Natural killer cell (primary cell): ENCODE data around the gene TNS4. TPM values are rescaled to one million over a fixed set of nuclear protein-coding genes. Genes with fewer than 3 reads are reported as not detected.

Experiments used
- ATAC-seq, 3 donors: fragments of 150-1000 bp in 2 of 3; fragments of 200-7000 bp in 1 of 3; cut with Tn5 transposase; 1 replicate in 1 of 3; 2 replicates in 2 of 3; pipeline ENCODE4 v1.10.0; 2021; ENCODE audit warnings: mild to moderate bottlenecking in 2 of 3, moderate library complexity in 2 of 3
- DNase-seq, 2 donors: peaks; one replicate each; pipeline versions ENCODE4 v3.0.0 to v3.0.0-alpha.2; 2013 to 2021; ENCODE audit warnings: mixed read lengths in 1 of 2
- H3K27ac ChIP-seq: one replicate; pipeline ENCODE4 v1.5.1; 2013; ENCODE audit warnings: mild to moderate bottlenecking, low read length
- H3K27me3 ChIP-seq: one replicate; pipeline ENCODE4 v1.6.1; 2013; ENCODE audit warnings: low read length; ENCODE audit not compliant: control insufficient read depth, insufficient read depth
- H3K36me3 ChIP-seq: one replicate; pipeline ENCODE4 v1.6.1; 2013; ENCODE audit warnings: low read length; ENCODE audit not compliant: control insufficient read depth, insufficient read depth
- H3K4me1 ChIP-seq: one replicate; pipeline ENCODE4 v1.6.1; 2013; ENCODE audit warnings: low read length; ENCODE audit not compliant: control insufficient read depth, insufficient read depth
- H3K4me3 ChIP-seq: one replicate; pipeline ENCODE4 v1.5.1; 2013; ENCODE audit warnings: low read length
- H3K9me3 ChIP-seq: one replicate; pipeline ENCODE4 v1.6.1; 2013; ENCODE audit warnings: low read length; ENCODE audit not compliant: control insufficient read depth, insufficient read depth
- H3K27ac Mint-ChIP-seq, 2 donors: one replicate each; pipeline ENCODE4 v1.8.0; 2022; ENCODE audit warnings: mild to moderate bottlenecking in 2 of 2, mixed read lengths in 2 of 2, moderate library complexity in 1 of 2
- H3K27me3 Mint-ChIP-seq, 2 donors: one replicate each; pipeline ENCODE4 v1.8.0; 2022; ENCODE audit warnings: low read depth in 2 of 2, mixed read lengths in 2 of 2
- H3K36me3 Mint-ChIP-seq: one replicate; pipeline ENCODE4 v1.8.0; 2022; ENCODE audit warnings: mixed read lengths
- H3K4me1 Mint-ChIP-seq, 2 donors: one replicate each; pipeline ENCODE4 v1.8.0; 2022; ENCODE audit warnings: mixed read lengths in 2 of 2
- H3K4me3 Mint-ChIP-seq: one replicate; pipeline ENCODE4 v1.8.0; 2022; ENCODE audit warnings: mild to moderate bottlenecking, moderate library complexity, mixed read lengths
- H3K9me3 Mint-ChIP-seq, 2 donors: one replicate each; pipeline ENCODE4 v1.8.0; 2022; ENCODE audit warnings: mixed read lengths in 2 of 2
- CTCF ChIP-seq: fragments of 200-600 bp; IDR thresholded peaks from one replicate; pipeline ENCODE4 v1.8.0; 2022; ENCODE audit warnings: antibody characterized with exemption
- WGBS: methylation state at CpG from one replicate; pipeline ENCODE4 v1.1.7; 2013; ENCODE audit warnings: missing lambda C conversion rate; ENCODE audit not compliant: insufficient coverage; 5-methylcytosine and 5-hydroxymethylcytosine counted together
- intact Hi-C: fragments of 100-400 bp; cut with micrococcal nuclease; formaldehyde crosslinking; loops from one replicate; pipeline ENCODE4 v1.14.2; 2022
- total RNA-seq, 4 donors: library from RNA; stranded (reverse); fragments of 120-200 nt in 1 of 4; gene quantifications; one replicate each; pipeline versions ENCODE4 v1.2.3 to v1.2.4, GENCODE V29; 2013 to 2022

Gene TNS4
- total RNA-seq, 3 donors from 2014 or later (not counting 1 experiment from before 2014, with no cell fraction given) = 0.65 to 1.8 (median 0.94) TPM

DNA sequence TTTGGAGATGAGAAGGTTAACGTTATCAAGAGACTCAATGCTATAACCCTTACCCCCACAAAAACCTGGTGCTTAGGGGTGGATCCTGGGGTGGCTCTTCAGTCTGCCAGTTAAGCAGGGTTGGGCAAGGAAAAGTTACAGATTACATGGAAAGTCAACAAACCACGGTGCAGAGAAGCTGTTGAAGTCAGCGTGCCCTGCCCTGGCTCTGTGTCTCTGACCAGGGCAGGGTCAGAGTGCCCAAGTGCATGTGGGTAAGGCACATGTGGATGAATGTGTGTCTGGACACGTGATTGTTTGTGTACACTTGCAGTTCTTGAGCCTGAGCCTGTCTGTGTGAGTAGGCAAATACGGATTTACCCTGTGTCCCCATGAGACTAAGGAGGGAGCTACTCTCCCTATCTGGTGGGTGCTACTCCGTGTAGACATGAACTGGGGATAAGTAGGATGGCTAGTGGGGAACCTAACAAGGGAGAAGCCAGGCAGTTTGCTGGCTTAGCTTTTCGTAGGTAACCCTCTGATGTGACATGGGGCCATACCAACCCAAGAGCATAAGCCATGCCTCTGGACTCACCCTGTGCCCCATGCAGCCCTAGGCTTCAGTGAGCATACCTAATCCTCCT, 52.7 kb downstream of the TNS4 start:
- Mint-ChIP-seq H3K27ac (no peak overlapping the region), H3K36me3 (no peaks in the 10 kb centered on the region), H3K4me3 (no peak overlapping the region), H3K27me3 (peaks cover 0 to 20% of the 10 kb centered on the region in 2 donors), H3K9me3 (no peaks in the 10 kb centered on the region), H3K4me1 (peaks cover 27 to 35% of the 10 kb centered on the region in 2 donors)
- no peak for TF ChIP-seq CTCF
- H3K27me3 ChIP-seq = no peaks in the 10 kb centered on the region
- no peak overlapping the region for H3K4me3 ChIP-seq
- no peak overlapping the region for H3K27ac ChIP-seq
- no peaks in the 10 kb centered on the region for H3K36me3 ChIP-seq
- no peak for DNase-seq
- H3K4me1 ChIP-seq = peaks cover 42% of the 10 kb centered on the region
- ATAC-seq = no peak
- H3K9me3 ChIP-seq = no peaks in the 10 kb centered on the region
- 56% methylated on average over 6 of the region's 7 CpGs for WGBS
- intact Hi-C loops = no loop called here

GRCh38 chr17:40448213-40448638, 53.2 kb downstream of the TNS4 start:
- H3K4me3 Mint-ChIP-seq = no peak overlapping the region
- H3K27ac Mint-ChIP-seq = no peak overlapping the region
- intact Hi-C loops = no loop called here
- H3K27me3 Mint-ChIP-seq = peaks cover 0 to 20% of the 10 kb centered on the region in 2 donors
- peaks cover 28 to 37% of the 10 kb centered on the region in 2 donors for H3K4me1 Mint-ChIP-seq
- H3K9me3 Mint-ChIP-seq = no peaks in the 10 kb centered on the region
- Histone ChIP-seq H3K9me3 (no peaks in the 10 kb centered on the region), H3K36me3 (no peaks in the 10 kb centered on the region), H3K27ac (no peak overlapping the region), H3K4me1 (peaks cover 42% of the 10 kb centered on the region), H3K27me3 (no peaks in the 10 kb centered on the region), H3K4me3 (no peak overlapping the region)
- no peak for ATAC-seq
- TF ChIP-seq CTCF = no peak
- DNase-seq = no peak
- H3K36me3 Mint-ChIP-seq = no peaks in the 10 kb centered on the region
- WGBS = 9% methylated on average over 8 of the region's 8 CpGs

DNA sequence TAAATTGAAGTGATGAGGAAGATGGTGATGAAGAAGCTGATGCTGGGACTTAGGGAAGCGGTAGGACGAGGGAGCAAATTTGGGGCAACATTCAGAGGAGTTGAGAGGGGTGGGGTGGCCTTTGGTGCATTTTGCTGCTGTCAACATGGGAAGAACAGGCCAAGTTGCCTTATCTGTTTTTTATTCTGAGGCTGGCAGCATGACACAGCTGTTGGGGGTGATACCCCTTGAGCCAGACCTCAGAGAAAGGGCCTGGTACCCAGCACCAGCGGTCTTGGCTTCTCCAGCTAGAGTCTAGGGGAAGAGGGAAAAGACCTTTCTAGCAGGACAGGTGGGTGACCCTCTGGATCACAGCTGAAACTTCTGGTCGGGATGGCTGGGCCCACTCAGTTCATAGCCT, 53.6 kb downstream of the TNS4 start:
- H3K4me1 ChIP-seq = peaks cover 46% of the 10 kb centered on the region
- 58% methylated on average over 4 of the region's 4 CpGs for WGBS
- no peaks in the 10 kb centered on the region for H3K36me3 Mint-ChIP-seq
- H3K9me3 ChIP-seq = no peaks in the 10 kb centered on the region
- DNase-seq = no peak
- no peak overlapping the region for H3K27ac ChIP-seq
- ATAC-seq = no peak
- intact Hi-C loops = no loop called here
- peaks cover 0 to 20% of the 10 kb centered on the region in 2 donors for H3K27me3 Mint-ChIP-seq
- H3K9me3 Mint-ChIP-seq = no peaks in the 10 kb centered on the region
- no peak overlapping the region for H3K4me3 ChIP-seq
- H3K27ac Mint-ChIP-seq = no peak overlapping the region
- H3K36me3 ChIP-seq = no peaks in the 10 kb centered on the region
- H3K4me3 Mint-ChIP-seq = no peak overlapping the region
- TF ChIP-seq CTCF = no peak
- peaks cover 28 to 37% of the 10 kb centered on the region in 2 donors for H3K4me1 Mint-ChIP-seq
- no peaks in the 10 kb centered on the region for H3K27me3 ChIP-seq

- no peak overlapping the region for H3K4me3 Mint-ChIP-seq
- H3K4me1 Mint-ChIP-seq = peaks cover 28 to 37% of the 10 kb centered on the region in 2 donors
- Histone ChIP-seq H3K36me3 (no peaks in the 10 kb centered on the region), H3K4me1 (peaks cover 49% of the 10 kb centered on the region), H3K4me3 (no peak overlapping the region), H3K27ac (no peak overlapping the region), H3K9me3 (no peaks in the 10 kb centered on the region), H3K27me3 (no peaks in the 10 kb centered on the region)
- intact Hi-C loops = no loop called here
- WGBS = 86% methylated on average over 8 of the region's 8 CpGs
- H3K27ac Mint-ChIP-seq = no peak overlapping the region
- DNase-seq (no peak), ATAC-seq (no peak)
- H3K36me3 Mint-ChIP-seq = no peaks in the 10 kb centered on the region
- H3K27me3 Mint-ChIP-seq = peaks cover 0 to 24% of the 10 kb centered on the region in 2 donors
- TF ChIP-seq CTCF = no peak
- no peaks in the 10 kb centered on the region for H3K9me3 Mint-ChIP-seq
Observed at GRCh38 chr17:40447148-40447644, 54.2 kb downstream of the TNS4 start.
